ENCODE measurements around the gene GLDN. TPM values are rescaled to one million over a fixed set of nuclear protein-coding genes. Genes with fewer than 3 reads are reported as not detected.

Gene GLDN
- total RNA-seq, 4 donors from 2014 or later, result 0.44 to 4.7 (median 0.75) TPM

- intact Hi-C loops (cut with DNase I; ENCODE audit: low total_unique reads) (no loop called here), in situ Hi-C loops (cut with MboI; ENCODE audit: low sequenced_read_pairs in 4 of 4) (no loop called here)
- Histone ChIP-seq H3K27me3 (no peaks in the 10 kb centered on the region), H3K36me3 (no peaks in the 10 kb centered on the region), H3K4me1 (no peaks in the 10 kb centered on the region), H3K27ac (no peak overlapping the region), H3K4me3 (no peak overlapping the region), H3K9me3 (no peaks in the 10 kb centered on the region)
- DNase-seq (no peak), ATAC-seq (no peak)
- no peak for TF ChIP-seq POLR2A (IDR thresholded peaks at IDR 0.05)
- TF ChIP-seq CTCF (IDR thresholded peaks at IDR 0.05 in 4 of 5, conservative IDR thresholded peaks at IDR 0.05 in 1 of 5), result no peak
These were observed 20.1 kb upstream of the GLDN start for GRCh38 chr15:51321316-51321715.

GRCh38 chr15:51322621-51323296 lies 18.7 kb upstream of the GLDN start:
- intact Hi-C loops (cut with DNase I; ENCODE audit: low total_unique reads), result no loop called here
- no peaks in the 10 kb centered on the region for H3K4me1 ChIP-seq
- H3K27ac ChIP-seq, result no peak overlapping the region
- H3K27me3 ChIP-seq, result no peaks in the 10 kb centered on the region
- H3K36me3 ChIP-seq, result no peaks in the 10 kb centered on the region
- no peaks in the 10 kb centered on the region for H3K9me3 ChIP-seq
- peak; percentile 41 to 63 for ATAC-seq
- H3K4me3 ChIP-seq, result no peak overlapping the region
- no peak for TF ChIP-seq POLR2A (IDR thresholded peaks at IDR 0.05)
- no peak for TF ChIP-seq CTCF (IDR thresholded peaks at IDR 0.05 in 4 of 5, conservative IDR thresholded peaks at IDR 0.05 in 1 of 5)
- peak in 1 of 2 donors; percentile 49 for DNase-seq
- in situ Hi-C loops (cut with MboI; ENCODE audit: low sequenced_read_pairs in 4 of 4), result no loop called here

GRCh38 chr15:51323749-51324148 lies 17.7 kb upstream of the GLDN start:
- in situ Hi-C loops (cut with MboI; ENCODE audit: low sequenced_read_pairs in 4 of 4), result no loop called here
- Histone ChIP-seq H3K36me3 (no peaks in the 10 kb centered on the region), H3K27me3 (no peaks in the 10 kb centered on the region), H3K27ac (no peak overlapping the region), H3K9me3 (no peaks in the 10 kb centered on the region), H3K4me1 (no peaks in the 10 kb centered on the region), H3K4me3 (no peak overlapping the region)
- TF ChIP-seq POLR2A (IDR thresholded peaks at IDR 0.05), result no peak
- no peak for TF ChIP-seq CTCF (IDR thresholded peaks at IDR 0.05 in 4 of 5, conservative IDR thresholded peaks at IDR 0.05 in 1 of 5)
- intact Hi-C loops (cut with DNase I; ENCODE audit: low total_unique reads), result no loop called here
- DNase-seq (no peak), ATAC-seq (no peak)

GRCh38 chr15:51325167-51325566 lies 16.3 kb upstream of the GLDN start:
- no peaks in the 10 kb centered on the region for H3K27me3 ChIP-seq
- no peaks in the 10 kb centered on the region for H3K36me3 ChIP-seq
- ATAC-seq (no peak), DNase-seq (no peak)
- no peaks in the 10 kb centered on the region for H3K4me1 ChIP-seq
- no peak overlapping the region for H3K27ac ChIP-seq
- intact Hi-C loops (cut with DNase I; ENCODE audit: low total_unique reads), result loop anchor here (5.0 kb wide), 1 partner anchor 52 kb away; no protein-coding TSS in a partner anchor
- in situ Hi-C loops (cut with MboI; ENCODE audit: low sequenced_read_pairs in 4 of 4), result no loop called here
- H3K4me3 ChIP-seq, result no peak overlapping the region
- H3K9me3 ChIP-seq, result no peaks in the 10 kb centered on the region
- TF ChIP-seq CTCF (IDR thresholded peaks at IDR 0.05 in 4 of 5, conservative IDR thresholded peaks at IDR 0.05 in 1 of 5) (no peak), POLR2A (IDR thresholded peaks at IDR 0.05) (no peak)

- no peak for ATAC-seq
- no peak overlapping the region for H3K27ac ChIP-seq
- in situ Hi-C loops (cut with MboI; ENCODE audit: low sequenced_read_pairs in 4 of 4), result no loop called here
- no peaks in the 10 kb centered on the region for H3K9me3 ChIP-seq
- intact Hi-C loops (cut with DNase I; ENCODE audit: low total_unique reads), result loop anchor here (5.0 kb wide), 1 partner anchor 50 kb away; no protein-coding TSS in a partner anchor
- H3K36me3 ChIP-seq, result no peaks in the 10 kb centered on the region
- DNase-seq, result no peak
- H3K27me3 ChIP-seq, result no peaks in the 10 kb centered on the region
- H3K4me1 ChIP-seq, result no peaks in the 10 kb centered on the region
- no peak overlapping the region for H3K4me3 ChIP-seq
- no peak for TF ChIP-seq CTCF (IDR thresholded peaks at IDR 0.05 in 4 of 5, conservative IDR thresholded peaks at IDR 0.05 in 1 of 5)
- TF ChIP-seq POLR2A (IDR thresholded peaks at IDR 0.05), result no peak
These were observed 14.4 kb upstream of the GLDN start for GRCh38 chr15:51327081-51327480.
